Muscle layer of colon (tissue), 2 donors: Measurements from ENCODE around the gene DYSF.
"Not testable (repeated sequence)": the region's sequence is repeated elsewhere in the genome, so short reads cannot be mapped to it uniquely, and the experiment has no call there.

Source experiments
- H3K27ac ChIP-seq: one replicate; pipeline ENCODE4 v1.7.0; 2013; ENCODE audit warnings: low read depth, mild to moderate bottlenecking, low read length, moderate library complexity
- H3K27me3 ChIP-seq, 2 donors: one replicate each; pipeline ENCODE4 v1.7.0; 2013; ENCODE audit warnings: low read length in 2 of 2, mild to moderate bottlenecking in 2 of 2; ENCODE audit not compliant: insufficient read depth in 2 of 2, control insufficient read depth in 1 of 2
- H3K36me3 ChIP-seq: one replicate; pipeline ENCODE4 v1.7.0; 2013; ENCODE audit warnings: mild to moderate bottlenecking, low read length; ENCODE audit not compliant: insufficient read depth
- H3K4me1 ChIP-seq: one replicate; pipeline ENCODE4 v1.7.0; 2013; ENCODE audit warnings: mild to moderate bottlenecking, low read length; ENCODE audit not compliant: insufficient read depth
- H3K4me3 ChIP-seq, 2 donors: one replicate each; pipeline ENCODE4 v1.7.0; 2013; ENCODE audit warnings: low read length in 2 of 2, low read depth in 1 of 2, mild to moderate bottlenecking in 1 of 2, moderate library complexity in 1 of 2
- H3K9ac ChIP-seq: one replicate; pipeline ENCODE4 v1.7.0; 2013; ENCODE audit warnings: low read length
- H3K9me3 ChIP-seq: one replicate; pipeline ENCODE4 v1.7.0; 2013; ENCODE audit warnings: mild to moderate bottlenecking, low read length
- donor health status: abdominal sarcoma.
- donor health status: Adenocarcinoma of cecum.

The DYSF gene

DNA sequence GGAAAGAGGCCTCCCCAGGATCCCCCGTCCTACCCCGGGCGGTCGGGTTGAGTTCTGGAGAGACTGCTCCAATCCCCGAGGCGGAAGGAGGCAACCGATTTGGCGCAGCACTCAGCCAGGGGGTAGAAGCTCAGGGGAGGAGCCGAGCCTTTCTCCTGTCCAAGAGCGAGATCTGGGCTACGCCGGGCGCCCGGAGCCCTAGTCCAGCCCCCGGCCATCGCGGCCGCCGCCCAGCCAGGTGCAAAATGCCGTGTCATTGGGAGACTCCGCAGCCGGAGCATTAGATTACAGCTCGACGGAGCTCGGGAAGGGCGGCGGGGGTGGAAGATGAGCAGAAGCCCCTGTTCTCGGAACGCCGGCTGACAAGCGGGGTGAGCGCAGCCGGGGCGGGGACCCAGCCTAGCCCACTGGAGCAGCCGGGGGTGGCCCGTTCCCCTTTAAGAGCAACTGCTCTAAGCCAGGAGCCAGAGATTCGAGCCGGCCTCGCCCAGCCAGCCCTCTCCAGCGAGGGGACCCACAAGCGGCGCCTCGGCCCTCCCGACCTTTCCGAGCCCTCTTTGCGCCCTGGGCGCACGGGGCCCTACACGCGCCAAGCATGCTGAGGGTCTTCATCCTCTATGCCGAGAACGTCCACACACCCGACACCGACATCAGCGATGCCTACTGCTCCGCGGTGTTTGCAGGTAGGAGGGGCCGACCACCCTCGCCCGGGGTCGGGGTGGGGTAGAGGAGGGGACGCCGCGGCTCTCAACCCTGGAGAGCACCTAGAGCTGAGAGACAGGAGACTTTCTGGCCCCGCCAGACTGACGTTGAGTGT is at the start of gene DYSF:
Gene DYSF (plus strand): TSS at position 158 of the 817 bp plus-strand sequence.
- Histone ChIP-seq H3K4me3 (peak within 1 kb of the TSS; percentile 69 to 75), H3K4me1 (peaks cover 57% of the 10 kb centered on the region), H3K27me3 (no peaks in the 10 kb centered on the region), H3K27ac (peak within 1 kb of the TSS; percentile 88), H3K36me3 (no peaks in the 10 kb centered on the region), H3K9me3 (no peaks in the 10 kb centered on the region), H3K9ac (no peak within 1 kb of the TSS)

DNA sequence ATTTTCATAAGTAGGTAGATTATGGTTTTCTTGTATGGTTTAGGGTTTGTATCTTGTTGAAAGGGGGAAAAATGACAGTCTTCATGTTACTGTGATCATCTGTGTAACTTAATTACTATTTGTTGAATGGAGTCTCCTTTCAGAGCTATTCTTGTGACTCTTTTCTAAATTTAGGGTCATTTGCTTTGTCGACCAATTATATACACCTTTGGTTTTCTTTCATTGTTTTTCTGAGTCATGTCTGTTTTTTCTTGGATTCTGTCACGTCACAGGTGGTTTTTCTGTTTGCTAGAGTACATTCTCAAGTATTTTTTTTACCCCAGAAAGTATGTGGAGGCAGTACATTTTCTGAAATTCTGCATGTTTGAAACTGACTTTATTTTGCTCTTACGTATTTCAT is 43.8 kb upstream of the DYSF start:
- Histone ChIP-seq H3K4me1 (no peaks in the 10 kb centered on the region), H3K27ac (no peak overlapping the region), H3K9ac (no peak overlapping the region), H3K27me3 (no peaks in the 10 kb centered on the region), H3K4me3 (no peak overlapping the region), H3K9me3 (no peaks in the 10 kb centered on the region), H3K36me3 (peaks cover 32% of the 10 kb centered on the region)

GRCh38 chr2:71410696-71411095 is 42.7 kb upstream of the DYSF start:
- Histone ChIP-seq H3K4me3 (no peak overlapping the region), H3K36me3 (peaks cover 21% of the 10 kb centered on the region), H3K27me3 (no peaks in the 10 kb centered on the region), H3K9ac (no peak overlapping the region), H3K4me1 (no peaks in the 10 kb centered on the region), H3K9me3 (no peaks in the 10 kb centered on the region), H3K27ac (no peak overlapping the region)

GRCh38 chr2:71416866-71417265 is 36.5 kb upstream of the DYSF start:
- H3K9ac ChIP-seq, H3K9me3 ChIP-seq, H3K4me1 ChIP-seq, H3K4me3 ChIP-seq, H3K36me3 ChIP-seq, H3K27me3 ChIP-seq, H3K27ac ChIP-seq: not testable (repeated sequence)

DNA sequence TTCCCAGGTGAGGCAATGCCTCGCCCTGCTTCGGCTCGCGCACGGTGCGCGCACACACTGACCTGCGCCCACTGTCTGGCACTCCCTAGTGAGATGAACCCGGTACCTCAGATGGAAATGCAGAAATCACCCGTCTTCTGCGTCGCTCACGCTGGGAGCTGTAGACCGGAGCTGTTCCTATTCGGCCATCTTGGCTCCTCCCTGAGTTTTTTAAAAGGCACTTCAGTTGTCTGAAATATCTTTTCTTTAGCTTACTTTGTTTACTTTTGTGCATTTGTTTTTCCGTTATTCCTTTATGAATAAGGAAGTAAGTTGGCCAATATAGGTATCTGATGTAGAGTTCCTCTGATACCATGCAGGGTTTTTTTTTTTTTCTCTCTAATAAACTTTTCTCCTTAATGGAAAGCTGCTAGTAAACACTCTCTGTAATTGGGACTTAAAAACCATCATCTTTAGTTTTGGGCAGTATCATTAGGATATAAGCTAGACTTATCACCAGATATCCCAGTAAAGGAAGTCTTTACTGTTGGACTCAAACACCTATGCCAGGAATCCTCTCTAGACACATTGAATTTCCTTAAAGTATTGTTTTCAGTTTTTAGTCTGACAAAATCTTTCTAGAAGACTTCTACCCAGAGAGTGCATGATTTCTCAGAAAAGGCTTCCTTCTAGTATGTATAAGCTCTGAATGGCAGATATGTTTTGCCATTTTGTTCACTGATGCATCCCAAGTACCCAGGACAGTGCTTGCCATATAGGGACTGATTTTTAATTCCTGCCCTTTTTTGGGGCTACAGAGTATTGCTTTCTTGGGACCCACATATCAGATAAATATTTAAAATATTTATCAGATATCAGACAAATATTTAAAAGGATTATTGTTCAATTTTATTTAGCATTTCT is 35.8 kb upstream of the DYSF start:
- Histone ChIP-seq H3K9me3 (no peaks in the 10 kb centered on the region), H3K4me3 (peak overlapping the region in 1 of 2 donors; percentile 27), H3K27ac (no peak overlapping the region), H3K36me3 (no peaks in the 10 kb centered on the region), H3K4me1 (no peaks in the 10 kb centered on the region), H3K9ac (no peak overlapping the region), H3K27me3 (no peaks in the 10 kb centered on the region)

GRCh38 chr2:71419145-71419544 is 34.2 kb upstream of the DYSF start:
- H3K27me3 ChIP-seq, result no peaks in the 10 kb centered on the region
- H3K9ac ChIP-seq, result no peak overlapping the region
- H3K27ac ChIP-seq, result no peak overlapping the region
- peaks cover 14% of the 10 kb centered on the region for H3K36me3 ChIP-seq
- H3K4me1 ChIP-seq, result no peaks in the 10 kb centered on the region
- no peak overlapping the region for H3K4me3 ChIP-seq
- H3K9me3 ChIP-seq, result no peaks in the 10 kb centered on the region

- Histone ChIP-seq H3K36me3 (peaks cover 17% of the 10 kb centered on the region), H3K4me1 (no peaks in the 10 kb centered on the region), H3K9ac (no peak overlapping the region), H3K27me3 (no peaks in the 10 kb centered on the region), H3K9me3 (no peaks in the 10 kb centered on the region), H3K27ac (no peak overlapping the region), H3K4me3 (no peak overlapping the region)
Measured at GRCh38 chr2:71419976-71420375, 33.4 kb upstream of the DYSF start.

- no peak overlapping the region for H3K9ac ChIP-seq
- H3K4me3 ChIP-seq, result no peak overlapping the region
- no peaks in the 10 kb centered on the region for H3K4me1 ChIP-seq
- no peaks in the 10 kb centered on the region for H3K27me3 ChIP-seq
- peaks cover 31% of the 10 kb centered on the region for H3K36me3 ChIP-seq
- H3K9me3 ChIP-seq, result no peaks in the 10 kb centered on the region
- no peak overlapping the region for H3K27ac ChIP-seq
Measured at GRCh38 chr2:71422786-71423185, 30.6 kb upstream of the DYSF start.

GRCh38 chr2:71423817-71424420 is 29.4 kb upstream of the DYSF start:
- Histone ChIP-seq H3K27me3 (no peaks in the 10 kb centered on the region), H3K9me3 (no peaks in the 10 kb centered on the region), H3K27ac (no peak overlapping the region), H3K4me1 (no peaks in the 10 kb centered on the region), H3K9ac (no peak overlapping the region), H3K4me3 (no peak overlapping the region), H3K36me3 (peaks cover 41% of the 10 kb centered on the region)

GRCh38 chr2:71426721-71427120 is 26.6 kb upstream of the DYSF start:
- H3K9ac ChIP-seq, result no peak overlapping the region
- no peaks in the 10 kb centered on the region for H3K9me3 ChIP-seq
- H3K27ac ChIP-seq, result no peak overlapping the region
- no peaks in the 10 kb centered on the region for H3K27me3 ChIP-seq
- H3K4me3 ChIP-seq, result no peak overlapping the region
- H3K36me3 ChIP-seq, result peaks cover 58% of the 10 kb centered on the region
- H3K4me1 ChIP-seq, result no peaks in the 10 kb centered on the region
